Hepatic stellate cell (primary cell): ENCODE data around the gene RND2.
"Not testable (repeated sequence)": the region's sequence is repeated elsewhere in the genome, so short reads cannot be mapped to it uniquely, and the experiment has no call there.

ENCODE experiments used
- DNase-seq: peaks from one replicate; pipeline ENCODE4 v3.0.0; 2011; ENCODE audit warnings: low spot score

RND2 gene

GRCh38 chr17:43024407-43025289 is at the start of gene RND2:
Gene RND2, plus strand, starts transcription at chr17:43025231. Its CDS starts 117 bp downstream, at chr17:43025348.
- DNase-seq: peak; percentile 99

GRCh38 chr17:42975265-42975664 is 49.8 kb upstream of the RND2 start:
- DNase-seq: no peak

- DNase-seq: not testable (repeated sequence)
These were observed 49.3 kb upstream of the RND2 start for GRCh38 chr17:42975701-42976100.

- peak; percentile 81 for DNase-seq
These were observed 45.3 kb upstream of the RND2 start, which contains the start of gene PTGES3L for GRCh38 chr17:42979511-42980273. Gene PTGES3L, minus strand, starts transcription at chr17:42980080. Its CDS starts 27 bp downstream, at chr17:42980053.

- DNase-seq: peak; percentile 95
These were observed 44.7 kb upstream of the RND2 start, which contains the start of gene RUNDC1 for GRCh38 chr17:42980274-42980765. Gene RUNDC1, plus strand, starts transcription at chr17:42980565. Its CDS starts 12 bp downstream, at chr17:42980577.

- peak; percentile 60 for DNase-seq
These were observed 44.1 kb upstream of the RND2 start for GRCh38 chr17:42980766-42981397.

- no peak for DNase-seq
These were observed 42.8 kb upstream of the RND2 start for GRCh38 chr17:42982266-42982665.

GRCh38 chr17:42985225-42985624 is 39.8 kb upstream of the RND2 start:
- no peak for DNase-seq

- no peak for DNase-seq
These were observed 35.9 kb upstream of the RND2 start for GRCh38 chr17:42989141-42989540.

- DNase-seq: peak; percentile 53
These were observed 35.0 kb upstream of the RND2 start for GRCh38 chr17:42989726-42990652.

GRCh38 chr17:42991471-42991870 is 33.6 kb upstream of the RND2 start:
- DNase-seq: no peak

- DNase-seq: no peak
These were observed 32.2 kb upstream of the RND2 start for GRCh38 chr17:42992872-42993271.

- DNase-seq: not testable (repeated sequence)
These were observed 31.1 kb upstream of the RND2 start for GRCh38 chr17:42993913-42994312.

GRCh38 chr17:42997390-42997983 is 27.5 kb upstream of the RND2 start:
- no peak for DNase-seq

- DNase-seq: peak; percentile 94
These were observed 26.8 kb upstream of the RND2 start, which contains the start of gene RPL27 for GRCh38 chr17:42997984-42998938. Gene RPL27, plus strand, starts transcription at chr17:42998419. Its CDS starts 332 bp downstream, at chr17:42998751.

GRCh38 chr17:42999003-42999525 is 26.0 kb upstream of the RND2 start:
- DNase-seq: no peak

- DNase-seq: not testable (repeated sequence)
These were observed 24.1 kb upstream of the RND2 start for GRCh38 chr17:43000894-43001293.

- no peak for DNase-seq
These were observed 21.4 kb upstream of the RND2 start for GRCh38 chr17:43003542-43004172.
